Spleen (tissue), 7 donors: Measurements from ENCODE around the gene MAGEA9B.
"Not testable (repeated sequence)": the region's sequence is repeated elsewhere in the genome, so short reads cannot be mapped to it uniquely, and the experiment has no call there.

ENCODE experiments used
- CTCF ChIP-seq, 11 experiments: fragments of 200-600 bp in 7 of 11; fragments of 450-650 bp in 4 of 11; sonication (generic) in 4 of 11; IDR thresholded peaks in 8 of 11; conservative IDR thresholded peaks in 3 of 11; 1 replicate in 7 of 11; 2 replicates in 4 of 11; pipeline versions ENCODE4 v1.4.0 to v1.8.0; 2016 to 2021; ENCODE audit warnings: antibody characterized with exemption in 11 of 11, inconsistent platforms in 4 of 11, mild to moderate bottlenecking in 1 of 11
- POLR2A ChIP-seq, 3 donors: fragments of 450-650 bp; IDR thresholded peaks; one replicate each; pipeline ENCODE4 v1.5.1; 2017; ENCODE audit warnings: antibody characterized with exemption in 3 of 3, mild to moderate bottlenecking in 1 of 3
- POLR2AphosphoS5 ChIP-seq, 3 donors: sonication (generic); formaldehyde crosslinking; IDR thresholded peaks; one replicate each; pipeline ENCODE4 v1.5.1; 2017; ENCODE audit warnings: antibody characterized with exemption in 3 of 3
- donor health status: DM: no; HTN: no; CAD: no; lungs with moderate emphysema.
- donor health status: DM: no; HTN: no; CAD: no.
- donor health status: DM: no; HTN: no; CAD: no.

GRCh38 chrX:149551245-149551938, 35.9 kb downstream of the MAGEA9B start:
- not testable (repeated sequence) for TF ChIP-seq CTCF (IDR thresholded peaks at IDR 0.05 in 8 of 11, conservative IDR thresholded peaks at IDR 0.05 in 3 of 11); POLR2AphosphoS5 (IDR thresholded peaks at IDR 0.05); POLR2A (IDR thresholded peaks at IDR 0.05)
